T-helper 1 cell treated with Interleukin-12 subunit alpha and Interleukin-12 subunit beta and Interleukin-4 antibody, amounts not matched to agents 30 μg/mL and 1 μg/mL, for 36 hours (primary cell): ENCODE measurements around the gene PDX1.

Source experiments
- H3K27ac Mint-ChIP-seq: one replicate; pipeline ENCODE4 v1.8.0; 2021; ENCODE audit warnings: mild to moderate bottlenecking, mixed read lengths
- H3K27me3 Mint-ChIP-seq: one replicate; pipeline ENCODE4 v1.8.0; 2021; ENCODE audit warnings: low read depth, mixed read lengths
- H3K36me3 Mint-ChIP-seq: one replicate; pipeline ENCODE4 v1.8.0; 2021; ENCODE audit warnings: low read depth, mixed read lengths
- H3K4me1 Mint-ChIP-seq: one replicate; pipeline ENCODE4 v1.8.0; 2021; ENCODE audit warnings: low read depth, mixed read lengths
- H3K4me3 Mint-ChIP-seq: one replicate; pipeline ENCODE4 v1.8.0; 2021; ENCODE audit warnings: mild to moderate bottlenecking, moderate library complexity, mixed read lengths
- H3K9me3 Mint-ChIP-seq: one replicate; pipeline ENCODE4 v1.8.0; 2021; ENCODE audit warnings: mixed read lengths

The PDX1 gene

GRCh38 chr13:27918918-27919658 lies 712 bp upstream of the PDX1 start:
- H3K9me3 Mint-ChIP-seq = no peaks in the 10 kb centered on the region
- H3K36me3 Mint-ChIP-seq = peaks cover 1% of the 10 kb centered on the region
- H3K4me3 Mint-ChIP-seq = no peak overlapping the region
- peaks cover 83% of the 10 kb centered on the region for H3K27me3 Mint-ChIP-seq
- peak overlapping the region; percentile 41 for H3K27ac Mint-ChIP-seq
- peaks cover 9% of the 10 kb centered on the region for H3K4me1 Mint-ChIP-seq

DNA sequence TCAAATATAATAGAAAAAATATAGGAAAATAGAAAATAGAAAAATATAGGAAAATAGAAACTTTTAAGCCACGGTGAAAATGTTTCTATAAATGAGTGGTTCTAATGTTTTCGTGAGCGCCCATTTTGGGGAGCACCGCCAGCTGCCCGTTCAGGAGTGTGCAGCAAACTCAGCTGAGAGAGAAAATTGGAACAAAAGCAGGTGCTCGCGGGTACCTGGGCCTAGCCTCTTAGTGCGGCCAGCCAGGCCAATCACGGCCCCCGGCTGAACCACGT lies 204 bp upstream of the PDX1 start:
- Mint-ChIP-seq H3K4me1 (peaks cover 10% of the 10 kb centered on the region), H3K4me3 (no peak overlapping the region), H3K27ac (no peak overlapping the region), H3K9me3 (no peaks in the 10 kb centered on the region), H3K36me3 (peaks cover 1% of the 10 kb centered on the region), H3K27me3 (peaks cover 81% of the 10 kb centered on the region)

DNA sequence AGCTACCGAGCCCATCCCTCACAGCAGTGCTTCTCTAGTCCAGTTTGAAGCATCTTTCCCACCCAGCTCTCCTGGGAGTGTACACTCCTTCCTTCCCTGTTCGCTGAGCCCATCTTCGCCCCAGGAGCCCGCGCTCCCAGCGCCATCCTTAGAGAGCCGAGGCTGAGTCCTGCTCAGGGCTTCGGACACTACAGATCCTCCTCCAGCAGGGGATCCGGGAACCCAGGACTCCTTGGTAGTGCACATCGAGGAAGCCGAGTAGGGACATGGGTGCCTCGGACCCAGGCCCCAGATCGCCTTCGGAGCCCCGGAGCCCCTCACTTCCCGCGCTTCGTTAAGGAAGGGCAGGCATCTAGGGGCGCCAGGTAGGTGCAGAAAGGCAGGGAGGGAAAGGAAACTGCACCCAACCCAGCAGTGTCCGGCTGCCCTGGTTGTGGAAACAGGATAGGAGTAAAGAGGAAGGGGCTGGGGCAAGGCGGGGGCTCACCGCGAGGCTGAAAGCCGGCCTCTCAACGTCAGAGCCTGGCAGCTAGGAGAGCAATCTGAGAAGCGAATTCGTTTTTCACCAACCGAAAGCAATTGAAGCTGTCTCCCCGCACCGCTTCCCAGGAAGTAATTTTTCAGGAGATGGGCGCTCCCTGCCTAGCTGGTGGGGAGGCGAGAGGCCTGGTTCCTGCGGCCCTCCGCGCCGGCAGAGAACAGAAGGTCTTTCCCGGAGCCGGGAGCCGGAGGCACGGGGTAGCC lies 1.0 kb downstream of the PDX1 start:
- peaks cover 10% of the 10 kb centered on the region for H3K4me1 Mint-ChIP-seq
- H3K4me3 Mint-ChIP-seq = peak overlapping the region; percentile 54
- no peaks in the 10 kb centered on the region for H3K9me3 Mint-ChIP-seq
- peak overlapping the region; percentile 77 for H3K27ac Mint-ChIP-seq
- H3K36me3 Mint-ChIP-seq = peaks cover 1% of the 10 kb centered on the region
- H3K27me3 Mint-ChIP-seq = peaks cover 86% of the 10 kb centered on the region

- Mint-ChIP-seq H3K9me3 (no peaks in the 10 kb centered on the region), H3K27ac (no peak overlapping the region), H3K4me3 (no peak overlapping the region), H3K27me3 (peaks cover 88% of the 10 kb centered on the region), H3K36me3 (peaks cover 1% of the 10 kb centered on the region), H3K4me1 (peaks cover 10% of the 10 kb centered on the region)
Observed at GRCh38 chr13:27921421-27921960, 1.7 kb downstream of the PDX1 start.

DNA sequence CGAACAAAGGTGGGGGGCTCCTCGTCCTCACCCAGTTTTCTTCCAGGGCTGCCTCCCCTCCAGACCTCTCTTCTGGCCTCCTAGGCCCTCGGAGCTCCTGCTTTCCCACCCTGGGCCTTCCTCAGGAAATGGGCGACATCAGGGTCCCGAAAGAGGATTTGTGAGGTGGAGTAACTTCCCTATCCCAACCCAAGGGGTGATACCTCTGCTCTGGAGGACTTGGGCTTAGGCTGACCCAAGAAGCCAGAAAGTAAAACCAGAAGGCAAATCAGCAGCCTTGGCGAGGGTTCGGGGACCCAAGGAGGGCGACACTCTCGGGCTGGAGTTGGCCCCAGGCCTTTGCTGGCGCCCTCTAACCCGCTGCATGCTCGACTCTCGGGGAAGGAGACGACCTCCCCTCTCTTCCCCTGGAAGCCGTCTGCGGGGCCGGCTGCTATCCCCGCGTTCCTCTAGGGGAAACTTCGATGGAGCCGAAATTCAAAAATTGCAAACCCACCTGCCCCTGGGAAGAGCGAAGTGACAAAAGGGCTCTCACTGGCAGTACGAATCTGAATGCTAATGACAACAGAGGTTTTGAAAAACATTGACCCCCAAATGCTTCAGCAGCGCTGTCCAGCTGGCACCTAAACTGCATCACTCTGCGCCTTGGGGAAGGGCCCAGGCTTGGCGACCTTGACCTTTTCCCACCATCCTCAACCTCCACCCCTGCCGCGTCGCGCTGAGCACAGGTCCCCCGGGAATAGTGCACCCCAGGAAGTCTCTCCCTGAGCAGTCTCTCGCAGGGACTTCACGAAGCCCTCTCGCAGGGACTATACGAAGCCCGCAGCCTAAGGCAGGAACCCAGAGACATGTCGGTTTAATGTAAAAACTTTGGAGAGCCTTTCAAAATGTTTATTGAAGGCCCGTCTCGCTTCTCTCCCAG lies 2.4 kb downstream of the PDX1 start:
- Mint-ChIP-seq H3K4me3 (no peak overlapping the region), H3K27me3 (peaks cover 88% of the 10 kb centered on the region), H3K36me3 (peaks cover under 1% of the 10 kb centered on the region), H3K27ac (no peak overlapping the region), H3K9me3 (no peaks in the 10 kb centered on the region), H3K4me1 (peaks cover 8% of the 10 kb centered on the region)

- Mint-ChIP-seq H3K27me3 (peaks cover 88% of the 10 kb centered on the region), H3K9me3 (no peaks in the 10 kb centered on the region), H3K4me3 (no peak overlapping the region), H3K4me1 (peaks cover 8% of the 10 kb centered on the region), H3K27ac (no peak overlapping the region), H3K36me3 (peaks cover 3% of the 10 kb centered on the region)
Observed at GRCh38 chr13:27922883-27923612, 3.2 kb downstream of the PDX1 start.

DNA sequence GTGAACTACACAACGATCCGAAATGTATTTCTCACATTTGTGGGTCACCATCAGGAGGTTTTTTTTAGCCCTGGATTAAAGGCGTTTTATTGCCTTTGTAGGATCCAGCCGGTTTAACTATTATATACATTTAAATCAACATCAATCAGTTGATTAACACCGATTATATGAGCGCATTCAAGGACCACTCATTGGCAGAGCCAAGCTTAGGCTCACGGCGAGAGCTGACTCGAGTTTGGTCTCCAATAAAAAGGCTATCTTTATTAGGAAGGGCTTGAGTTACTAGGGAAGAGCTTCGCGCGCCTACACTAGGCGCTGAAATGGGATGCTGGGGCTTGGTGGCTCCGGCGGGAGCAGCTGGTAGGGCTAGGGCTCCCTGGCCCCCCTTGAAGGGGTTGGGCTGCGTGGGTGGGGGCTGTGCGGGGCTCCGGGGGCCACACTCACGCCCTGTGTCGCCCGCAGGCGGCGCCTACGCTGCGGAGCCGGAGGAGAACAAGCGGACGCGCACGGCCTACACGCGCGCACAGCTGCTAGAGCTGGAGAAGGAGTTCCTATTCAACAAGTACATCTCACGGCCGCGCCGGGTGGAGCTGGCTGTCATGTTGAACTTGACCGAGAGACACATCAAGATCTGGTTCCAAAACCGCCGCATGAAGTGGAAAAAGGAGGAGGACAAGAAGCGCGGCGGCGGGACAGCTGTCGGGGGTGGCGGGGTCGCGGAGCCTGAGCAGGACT lies 4.2 kb downstream of the PDX1 start:
- Mint-ChIP-seq H3K4me3 (no peak overlapping the region), H3K27me3 (peaks cover 88% of the 10 kb centered on the region), H3K27ac (peak overlapping the region; percentile 71), H3K36me3 (peaks cover 4% of the 10 kb centered on the region), H3K9me3 (no peaks in the 10 kb centered on the region), H3K4me1 (peaks cover 8% of the 10 kb centered on the region)

DNA sequence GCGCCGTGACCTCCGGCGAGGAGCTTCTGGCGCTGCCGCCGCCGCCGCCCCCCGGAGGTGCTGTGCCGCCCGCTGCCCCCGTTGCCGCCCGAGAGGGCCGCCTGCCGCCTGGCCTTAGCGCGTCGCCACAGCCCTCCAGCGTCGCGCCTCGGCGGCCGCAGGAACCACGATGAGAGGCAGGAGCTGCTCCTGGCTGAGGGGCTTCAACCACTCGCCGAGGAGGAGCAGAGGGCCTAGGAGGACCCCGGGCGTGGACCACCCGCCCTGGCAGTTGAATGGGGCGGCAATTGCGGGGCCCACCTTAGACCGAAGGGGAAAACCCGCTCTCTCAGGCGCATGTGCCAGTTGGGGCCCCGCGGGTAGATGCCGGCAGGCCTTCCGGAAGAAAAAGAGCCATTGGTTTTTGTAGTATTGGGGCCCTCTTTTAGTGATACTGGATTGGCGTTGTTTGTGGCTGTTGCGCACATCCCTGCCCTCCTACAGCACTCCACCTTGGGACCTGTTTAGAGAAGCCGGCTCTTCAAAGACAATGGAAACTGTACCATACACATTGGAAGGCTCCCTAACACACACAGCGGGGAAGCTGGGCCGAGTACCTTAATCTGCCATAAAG lies 4.8 kb downstream of the PDX1 start:
- Mint-ChIP-seq H3K27ac (no peak overlapping the region), H3K4me1 (peaks cover 8% of the 10 kb centered on the region), H3K9me3 (no peaks in the 10 kb centered on the region), H3K4me3 (no peak overlapping the region), H3K36me3 (peaks cover 4% of the 10 kb centered on the region), H3K27me3 (peaks cover 88% of the 10 kb centered on the region)

DNA sequence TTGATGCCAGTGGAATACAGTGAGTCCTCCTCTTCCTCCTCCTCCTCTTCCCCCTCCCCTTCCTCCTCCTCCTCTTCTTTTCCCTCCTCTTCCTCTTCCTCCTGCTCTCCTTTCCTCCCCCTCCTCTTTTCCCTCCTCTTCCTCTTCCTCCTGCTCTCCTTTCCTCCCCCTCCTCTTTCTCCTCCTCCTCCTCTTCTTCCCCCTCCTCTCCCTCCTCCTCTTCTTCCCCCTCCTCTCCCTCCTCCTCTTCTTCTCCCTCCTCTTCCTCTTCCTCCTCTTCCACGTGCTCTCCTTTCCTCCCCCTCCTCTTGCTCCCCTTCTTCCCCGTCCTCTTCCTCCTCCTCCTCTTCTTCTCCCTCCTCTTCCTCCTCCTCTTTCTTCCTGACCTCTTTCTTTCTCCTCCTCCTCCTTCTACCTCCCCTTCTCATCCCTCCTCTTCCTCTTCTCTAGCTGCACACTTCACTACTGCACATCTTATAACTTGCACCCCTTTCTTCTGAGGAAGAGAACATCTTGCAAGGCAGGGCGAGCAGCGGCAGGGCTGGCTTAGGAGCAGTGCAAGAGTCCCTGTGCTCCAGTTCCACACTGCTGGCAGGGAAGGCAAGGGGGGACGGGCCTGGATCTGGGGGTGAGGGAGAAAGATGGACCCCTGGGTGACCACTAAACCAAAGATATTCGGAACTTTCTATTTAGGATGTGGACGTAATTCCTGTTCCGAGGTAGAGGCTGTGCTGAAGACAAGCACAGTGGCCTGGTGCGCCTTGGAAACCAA lies 5.6 kb downstream of the PDX1 start:
- Mint-ChIP-seq H3K27me3 (peaks cover 94% of the 10 kb centered on the region), H3K4me1 (peaks cover 7% of the 10 kb centered on the region), H3K9me3 (no peaks in the 10 kb centered on the region), H3K27ac (peak overlapping the region; percentile 24), H3K36me3 (peaks cover 4% of the 10 kb centered on the region), H3K4me3 (no peak overlapping the region)

- Mint-ChIP-seq H3K27me3 (peaks cover 96% of the 10 kb centered on the region), H3K4me3 (no peak overlapping the region), H3K36me3 (peaks cover 4% of the 10 kb centered on the region), H3K9me3 (no peaks in the 10 kb centered on the region), H3K4me1 (peaks cover 1% of the 10 kb centered on the region), H3K27ac (peak overlapping the region; percentile 55)
Observed at GRCh38 chr13:27926644-27927434, 7.0 kb downstream of the PDX1 start.

DNA sequence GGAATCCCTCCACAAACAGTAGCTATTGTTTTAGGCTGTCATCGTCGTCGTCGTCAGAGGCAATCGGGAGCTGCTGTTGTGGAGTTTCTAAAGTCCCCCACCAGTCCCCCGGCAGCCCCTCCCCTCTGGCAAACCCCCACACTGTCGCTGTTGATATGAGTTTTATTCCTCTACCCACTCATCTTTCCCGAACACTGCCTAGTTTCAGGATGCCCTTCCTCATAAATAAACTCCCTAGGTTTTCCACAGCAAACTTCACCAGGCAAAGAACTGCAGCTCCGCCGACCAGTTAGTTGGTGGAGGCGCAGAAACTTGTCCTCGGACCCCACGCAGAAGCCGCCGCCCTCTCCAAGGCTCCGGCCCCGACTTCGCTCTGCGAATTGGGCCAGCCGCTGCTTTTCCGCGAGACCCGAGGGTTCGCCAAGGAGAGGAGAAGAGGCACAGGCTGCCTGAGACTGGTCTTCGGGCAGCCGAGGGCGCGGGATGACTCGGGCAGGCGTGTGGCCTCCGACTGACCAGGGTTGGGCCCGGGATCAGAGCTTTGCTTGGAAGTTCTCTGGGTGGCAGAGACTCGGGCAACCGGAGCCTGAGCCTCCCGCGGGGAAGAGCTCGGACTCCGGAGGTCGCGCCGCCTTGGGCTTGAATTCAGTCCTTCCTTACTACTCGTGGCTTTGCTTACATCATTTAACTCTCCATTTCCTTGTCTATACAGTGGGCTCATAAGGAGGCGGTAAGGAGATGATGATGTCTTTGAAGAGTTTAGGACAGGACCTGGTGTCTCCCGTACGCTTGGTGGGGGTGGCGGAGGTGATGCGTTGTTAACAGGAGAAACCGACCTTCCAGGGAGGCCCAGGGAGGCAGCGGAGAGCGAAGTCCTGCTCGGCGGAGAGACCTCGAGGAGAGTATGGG lies 7.9 kb downstream of the PDX1 start:
- Mint-ChIP-seq H3K27ac (no peak overlapping the region), H3K4me3 (no peak overlapping the region), H3K9me3 (no peaks in the 10 kb centered on the region), H3K4me1 (peaks cover 1% of the 10 kb centered on the region), H3K36me3 (peaks cover 4% of the 10 kb centered on the region), H3K27me3 (peaks cover 90% of the 10 kb centered on the region)
